Measurements from ENCODE around the gene GALNT18.

Gene GALNT18

GRCh38 chr11:11621573-11622339, at the start of gene GALNT18:
Gene GALNT18, minus strand, starts transcription at chr11:11622005.
- DNase-seq: peak; percentile 39 to 74

GRCh38 chr11:11670574-11670973, 48.8 kb upstream of the GALNT18 start:
- DNase-seq: no peak

GRCh38 chr11:11669233-11669846, 47.5 kb upstream of the GALNT18 start:
- DNase-seq: peak in 1 of 2 experiments; percentile 40

GRCh38 chr11:11668781-11669180, 47.0 kb upstream of the GALNT18 start:
- DNase-seq: no peak

- no peak for DNase-seq
These were observed 46.5 kb upstream of the GALNT18 start for GRCh38 chr11:11668274-11668673.

- DNase-seq: no peak
These were observed 45.3 kb upstream of the GALNT18 start for GRCh38 chr11:11667056-11667455.

GRCh38 chr11:11665407-11665806, 43.6 kb upstream of the GALNT18 start:
- DNase-seq: no peak

GRCh38 chr11:11663907-11664306, 42.1 kb upstream of the GALNT18 start:
- no peak for DNase-seq

- no peak for DNase-seq
These were observed 40.8 kb upstream of the GALNT18 start for GRCh38 chr11:11662578-11662977.

GRCh38 chr11:11661326-11662040, 39.7 kb upstream of the GALNT18 start:
- DNase-seq: peak; percentile 64 to 89

GRCh38 chr11:11660363-11660740, 38.5 kb upstream of the GALNT18 start:
- DNase-seq: no peak

GRCh38 chr11:11659567-11660362, 38.0 kb upstream of the GALNT18 start:
- peak; percentile 21 to 78 for DNase-seq

GRCh38 chr11:11657218-11657955, 35.6 kb upstream of the GALNT18 start:
- DNase-seq: peak in 1 of 2 experiments; percentile 30

GRCh38 chr11:11641581-11641980, 19.8 kb upstream of the GALNT18 start:
- DNase-seq: no peak

GRCh38 chr11:11640996-11641395, 19.2 kb upstream of the GALNT18 start:
- DNase-seq: no peak

- DNase-seq: no peak
These were observed 18.3 kb upstream of the GALNT18 start for GRCh38 chr11:11640152-11640551.

- DNase-seq: no peak
These were observed 14.9 kb upstream of the GALNT18 start for GRCh38 chr11:11636671-11637070.

GRCh38 chr11:11635443-11635842, 13.6 kb upstream of the GALNT18 start:
- DNase-seq: no peak

- DNase-seq: no peak
These were observed 7.6 kb upstream of the GALNT18 start for GRCh38 chr11:11629368-11629767.

- DNase-seq: no peak
These were observed 6.8 kb upstream of the GALNT18 start for GRCh38 chr11:11628651-11629050.

- no peak for DNase-seq
These were observed 4.3 kb upstream of the GALNT18 start for GRCh38 chr11:11626128-11626527.

GRCh38 chr11:11624926-11625325, 3.1 kb upstream of the GALNT18 start:
- DNase-seq: no peak

All from cerebellar nuclear complex (tissue), 1 donor.